Activated naive CD8-positive, alpha-beta T cell treated with anti-CD3 and anti-CD28 coated beads, Interleukin-2, amount 50 U/mL, for 16 hours (primary cell): ENCODE measurements around the gene ARFGEF2.

Source experiments
- DNase-seq: peaks from one replicate; pipeline ENCODE4 v3.0.0-alpha.2; 2020; ENCODE audit warnings: low read depth, low spot score

Gene ARFGEF2

GRCh38 chr20:48898896-48899530 is 22.5 kb upstream of the ARFGEF2 start:
- no peak for DNase-seq

GRCh38 chr20:48899881-48900280 is 21.6 kb upstream of the ARFGEF2 start:
- no peak for DNase-seq

GRCh38 chr20:48901326-48901725 is 20.2 kb upstream of the ARFGEF2 start:
- DNase-seq, result no peak

GRCh38 chr20:48903705-48904104 is 17.8 kb upstream of the ARFGEF2 start:
- DNase-seq, result no peak

GRCh38 chr20:48904566-48905296 is 16.8 kb upstream of the ARFGEF2 start:
- peak; percentile 49 for DNase-seq

- DNase-seq, result no peak
Measured at GRCh38 chr20:48905297-48905647, 16.2 kb upstream of the ARFGEF2 start.

GRCh38 chr20:48906221-48906877 is 15.2 kb upstream of the ARFGEF2 start:
- DNase-seq, result no peak

GRCh38 chr20:48908656-48909319 is 12.7 kb upstream of the ARFGEF2 start:
- no peak for DNase-seq

- no peak for DNase-seq
Measured at GRCh38 chr20:48909910-48910309, 11.6 kb upstream of the ARFGEF2 start.

- DNase-seq, result no peak
Measured at GRCh38 chr20:48910347-48910781, 11.1 kb upstream of the ARFGEF2 start.

GRCh38 chr20:48912065-48912464 is 9.4 kb upstream of the ARFGEF2 start:
- no peak for DNase-seq

- DNase-seq, result no peak
Measured at GRCh38 chr20:48916699-48917098, 4.8 kb upstream of the ARFGEF2 start.

- DNase-seq, result no peak
Measured at GRCh38 chr20:48919336-48919881, 2.1 kb upstream of the ARFGEF2 start.

GRCh38 chr20:48919882-48920526 is 1.5 kb upstream of the ARFGEF2 start:
- no peak for DNase-seq

GRCh38 chr20:48920527-48921167 is 864 bp upstream of the ARFGEF2 start:
- no peak for DNase-seq

GRCh38 chr20:48921883-48922820 is 641 bp downstream of the ARFGEF2 start:
- no peak for DNase-seq

- DNase-seq, result no peak
Measured at GRCh38 chr20:48923149-48923718, 1.7 kb downstream of the ARFGEF2 start.

- no peak for DNase-seq
Measured at GRCh38 chr20:48924756-48925109, 3.2 kb downstream of the ARFGEF2 start.

- no peak for DNase-seq
Measured at GRCh38 chr20:48926267-48926666, 4.8 kb downstream of the ARFGEF2 start.

GRCh38 chr20:48926821-48927220 is 5.3 kb downstream of the ARFGEF2 start:
- no peak for DNase-seq
